NCI-H2081 (cell line): ENCODE results near the gene MAP4K2.

ENCODE experiments used
- DNase-seq, 2 experiments: peaks; one replicate each; lab custom pipeline; 2025; lab: John Stamatoyannopoulos, UW

Gene MAP4K2

GRCh38 chr11:64754124-64754918 is 48.7 kb downstream of the MAP4K2 start:
- DNase-seq = no peak

GRCh38 chr11:64753380-64754123 is 49.5 kb downstream of the MAP4K2 start:
- DNase-seq = no peak

GRCh38 chr11:64753019-64753379 is 50.0 kb downstream of the MAP4K2 start:
- no peak for DNase-seq

- DNase-seq = no peak
Observed at GRCh38 chr11:64752175-64752970, 50.6 kb downstream of the MAP4K2 start.

- no peak for DNase-seq
Observed at GRCh38 chr11:64751580-64751979, 51.4 kb downstream of the MAP4K2 start.

GRCh38 chr11:64751136-64751535 is 51.9 kb downstream of the MAP4K2 start:
- DNase-seq = no peak

- no peak for DNase-seq
Observed at GRCh38 chr11:64750361-64751054, 52.5 kb downstream of the MAP4K2 start.

GRCh38 chr11:64747961-64748665 is 54.9 kb downstream of the MAP4K2 start:
- no peak for DNase-seq

- no peak for DNase-seq
Observed at GRCh38 chr11:64746486-64746885, 56.5 kb downstream of the MAP4K2 start.

GRCh38 chr11:64745521-64746328 is 57.3 kb downstream of the MAP4K2 start:
- DNase-seq = no peak

GRCh38 chr11:64745189-64745520 is 57.9 kb downstream of the MAP4K2 start:
- DNase-seq = no peak

- DNase-seq = no peak
Observed at GRCh38 chr11:64744544-64745188, 58.3 kb downstream of the MAP4K2 start.

GRCh38 chr11:64743591-64744543 is 59.1 kb downstream of the MAP4K2 start, which contains the start of gene RASGRP2:
Gene RASGRP2, minus strand, starts transcription at chr11:64744142. Its CDS starts 1,276 bp downstream, at chr11:64742866.
- DNase-seq = no peak

GRCh38 chr11:64742889-64743590 is 60.0 kb downstream of the MAP4K2 start:
- peak in 1 of 2 experiments; percentile 15 for DNase-seq

GRCh38 chr11:64742087-64742888 is 60.7 kb downstream of the MAP4K2 start:
- no peak for DNase-seq

- DNase-seq = no peak
Observed at GRCh38 chr11:64741375-64742086, 61.5 kb downstream of the MAP4K2 start.

GRCh38 chr11:64739871-64740270 is 63.1 kb downstream of the MAP4K2 start:
- DNase-seq = no peak
